HK-2 (cell line): ENCODE results near the gene ARL4C.
"Not testable (repeated sequence)": the region's sequence is repeated elsewhere in the genome, so short reads cannot be mapped to it uniquely, and the experiment has no call there.

Experiments
- DNase-seq: peaks from one replicate; pipeline ENCODE4 v3.0.0-alpha.2; 2018; ENCODE audit not compliant: unreplicated experiment

The ARL4C gene

DNA sequence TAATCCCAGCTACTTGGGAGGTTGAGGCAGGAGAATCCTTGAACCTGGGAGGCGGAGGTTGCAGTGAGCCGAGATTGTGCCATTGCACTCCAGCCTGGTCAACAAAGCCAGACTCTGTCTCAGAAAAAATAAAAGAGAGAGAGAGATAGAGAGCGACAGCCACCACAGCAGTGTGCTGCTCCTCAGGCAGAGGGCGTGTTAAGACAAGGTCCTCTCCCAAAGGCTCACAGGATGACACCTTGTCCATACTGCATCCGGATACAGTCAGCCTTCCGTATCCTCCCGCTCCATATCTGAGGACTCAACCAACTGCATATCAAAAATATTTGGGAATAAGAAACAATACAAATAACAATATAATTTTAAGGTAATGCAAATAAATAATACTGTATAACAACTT is 20.1 kb downstream of the ARL4C start:
- DNase-seq: no peak

DNA sequence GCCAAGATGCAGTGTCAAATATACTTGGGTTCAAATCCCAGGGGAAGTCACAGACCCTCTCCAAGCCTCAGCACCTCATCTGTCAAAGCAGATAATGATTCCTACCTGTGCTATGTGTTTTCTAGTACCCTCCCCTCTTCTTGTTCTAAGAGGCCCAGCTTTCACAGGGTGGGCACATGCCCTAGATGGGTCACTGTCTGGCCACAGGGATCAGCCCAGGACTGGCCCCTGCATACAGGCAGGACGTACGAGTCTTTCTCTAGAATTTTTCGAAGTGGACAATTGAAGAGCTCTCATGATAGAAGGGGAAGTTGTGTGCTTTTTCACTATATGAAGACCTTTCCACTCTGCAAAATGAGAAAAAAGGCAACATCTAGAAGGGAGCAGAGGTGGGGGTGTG is 22.2 kb downstream of the ARL4C start:
- DNase-seq: no peak

DNA sequence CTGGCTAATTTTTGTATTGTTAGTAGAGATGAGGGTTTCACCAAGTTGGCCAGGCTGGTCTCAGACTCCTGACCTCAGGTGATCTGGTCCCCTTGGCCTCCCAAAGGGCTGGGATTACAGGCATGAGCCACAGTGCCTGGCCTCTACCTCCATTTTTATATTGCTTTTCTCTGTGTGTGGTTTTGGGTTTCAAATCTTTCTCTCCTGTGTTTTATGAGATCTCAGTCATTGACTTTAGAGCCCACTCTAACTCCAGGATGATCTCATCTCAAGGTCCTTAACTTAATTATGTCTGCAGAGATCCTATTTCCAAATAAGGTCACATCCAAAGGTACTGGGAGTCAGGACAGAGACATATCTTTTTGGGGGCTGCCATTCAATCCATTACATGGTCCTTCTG is 24.7 kb downstream of the ARL4C start:
- no peak for DNase-seq

DNA sequence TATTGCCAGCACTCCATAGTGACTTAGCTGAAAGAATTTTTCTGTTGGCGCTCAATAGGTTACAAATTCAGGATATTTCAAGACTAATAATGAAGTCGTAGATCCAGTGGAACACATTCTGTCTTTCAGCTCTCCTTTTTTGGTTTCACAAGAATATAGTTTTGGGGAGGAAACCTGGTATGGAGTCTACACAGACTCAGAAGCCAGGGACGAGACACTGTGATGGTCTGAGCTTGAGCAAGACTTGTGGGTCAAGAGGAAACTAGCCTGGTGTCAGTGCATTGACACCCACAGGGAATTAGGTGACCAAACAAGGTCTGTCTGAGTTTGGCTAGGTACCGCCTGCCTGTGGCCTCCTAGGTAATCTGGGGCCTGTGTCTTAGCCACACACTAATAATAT is 26.9 kb downstream of the ARL4C start:
- DNase-seq: no peak

DNA sequence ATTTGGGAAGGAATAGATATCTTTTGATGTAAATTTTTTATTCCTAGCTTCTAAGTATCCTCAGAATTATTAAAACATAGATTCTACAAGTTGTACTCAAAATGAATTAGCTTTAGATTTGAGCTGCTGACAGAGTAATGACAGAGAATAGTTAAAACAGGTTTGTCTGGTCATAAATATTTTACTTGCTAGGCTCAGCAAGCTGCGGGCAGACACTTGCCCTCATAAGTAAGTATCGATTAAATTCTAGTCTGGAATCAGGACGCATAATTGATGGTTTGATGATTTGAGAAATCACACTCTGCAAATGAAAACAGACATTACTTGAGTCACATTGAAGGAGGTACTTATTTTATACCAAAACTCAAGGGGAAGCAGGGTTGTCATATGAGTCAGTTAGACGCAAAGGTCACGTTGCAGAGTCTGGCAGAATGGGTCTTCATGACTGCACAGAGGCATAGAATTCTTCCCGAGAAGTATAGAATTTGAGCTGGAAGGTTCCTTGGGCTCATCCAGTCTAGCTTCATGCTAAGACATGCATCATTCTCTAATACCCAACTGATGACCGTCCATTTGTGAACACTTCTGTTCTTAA is 27.5 kb downstream of the ARL4C start:
- DNase-seq: no peak

DNA sequence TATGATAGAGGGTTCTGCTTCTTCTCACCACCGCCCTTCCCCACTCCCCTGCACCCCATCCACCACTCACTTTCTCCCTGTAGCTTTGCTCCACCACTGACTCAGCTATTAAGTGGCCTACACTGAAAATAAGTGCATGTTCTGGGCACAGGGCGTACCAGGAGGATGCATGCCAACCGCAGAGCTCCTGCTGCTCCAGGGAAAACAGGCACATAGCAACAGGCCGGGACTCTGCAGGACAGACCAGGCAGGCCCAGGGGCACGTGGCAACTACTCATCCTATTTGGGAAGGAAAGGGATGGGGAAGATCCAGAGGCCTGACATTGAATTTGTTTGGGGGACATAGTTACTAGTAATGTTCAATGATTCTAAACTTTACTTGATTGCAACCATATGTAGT is 28.4 kb downstream of the ARL4C start:
- no peak for DNase-seq

DNA sequence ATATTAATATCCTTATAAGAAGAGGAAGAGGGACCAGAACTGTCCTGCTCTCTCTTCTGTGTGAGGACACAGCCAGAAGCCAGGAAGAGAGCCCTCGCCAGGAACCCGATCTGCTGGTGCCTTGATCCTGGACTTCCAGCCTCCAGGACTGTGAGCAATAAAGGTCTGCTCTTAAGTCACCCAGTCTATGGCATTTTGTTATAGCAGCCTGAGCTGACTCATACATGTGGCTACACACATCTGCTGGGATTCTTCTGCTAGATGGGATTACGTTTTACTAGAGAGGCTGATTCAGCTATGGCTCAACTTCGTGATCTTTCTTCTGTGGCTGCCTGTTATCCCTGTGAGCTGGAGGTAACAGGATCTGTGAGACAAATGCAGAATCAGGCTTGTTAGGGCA is 29.6 kb downstream of the ARL4C start:
- no peak for DNase-seq

DNA sequence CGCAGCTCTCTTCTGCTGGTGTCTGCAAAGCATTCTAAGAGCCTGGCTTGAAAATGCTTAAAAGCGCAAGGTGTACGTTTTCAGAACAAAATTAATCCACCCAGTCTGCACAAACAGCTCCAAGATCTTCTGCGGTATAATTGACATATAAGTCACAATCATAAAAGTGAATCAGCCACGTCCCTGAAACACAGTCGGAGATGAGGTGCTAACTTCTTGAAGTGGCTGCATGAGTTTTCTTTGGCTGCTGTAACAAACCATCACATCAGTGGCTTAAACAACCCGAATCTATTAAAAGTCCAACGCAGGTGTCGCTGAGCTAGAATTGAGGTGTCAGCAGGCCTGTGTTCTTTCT is 32.6 kb downstream of the ARL4C start:
- DNase-seq: no peak

DNA sequence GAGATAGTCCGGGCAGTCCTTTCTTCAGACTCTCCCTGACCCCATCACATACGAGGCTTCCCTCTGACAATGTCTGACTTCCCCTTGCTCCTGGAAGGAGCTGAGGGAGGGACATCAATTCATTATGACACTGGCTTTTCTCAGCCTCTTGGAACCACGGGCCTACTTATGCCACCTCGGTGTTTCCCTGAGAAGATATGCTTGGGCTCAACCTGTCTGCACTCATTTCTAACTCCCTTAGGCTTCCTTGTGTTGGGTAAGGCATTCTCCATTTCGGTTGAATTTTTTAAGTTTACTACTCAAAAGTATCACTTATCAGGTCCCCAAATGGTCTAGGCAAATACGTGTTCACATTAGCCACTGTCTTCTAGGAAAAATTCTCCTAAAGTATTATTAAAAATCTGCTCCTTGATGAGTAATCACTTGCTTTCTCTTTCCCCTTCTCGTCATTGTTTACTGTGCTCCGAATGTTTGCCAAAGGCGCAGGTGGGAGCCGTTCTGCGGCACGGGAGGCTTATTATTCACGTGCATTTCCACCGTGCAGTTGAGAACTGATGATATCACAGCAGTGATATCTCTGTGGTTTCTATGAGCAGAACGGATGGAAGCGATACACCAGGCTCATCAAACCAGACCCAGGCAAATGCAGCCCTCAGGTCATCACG is 33.1 kb downstream of the ARL4C start:
- DNase-seq: no peak

DNA sequence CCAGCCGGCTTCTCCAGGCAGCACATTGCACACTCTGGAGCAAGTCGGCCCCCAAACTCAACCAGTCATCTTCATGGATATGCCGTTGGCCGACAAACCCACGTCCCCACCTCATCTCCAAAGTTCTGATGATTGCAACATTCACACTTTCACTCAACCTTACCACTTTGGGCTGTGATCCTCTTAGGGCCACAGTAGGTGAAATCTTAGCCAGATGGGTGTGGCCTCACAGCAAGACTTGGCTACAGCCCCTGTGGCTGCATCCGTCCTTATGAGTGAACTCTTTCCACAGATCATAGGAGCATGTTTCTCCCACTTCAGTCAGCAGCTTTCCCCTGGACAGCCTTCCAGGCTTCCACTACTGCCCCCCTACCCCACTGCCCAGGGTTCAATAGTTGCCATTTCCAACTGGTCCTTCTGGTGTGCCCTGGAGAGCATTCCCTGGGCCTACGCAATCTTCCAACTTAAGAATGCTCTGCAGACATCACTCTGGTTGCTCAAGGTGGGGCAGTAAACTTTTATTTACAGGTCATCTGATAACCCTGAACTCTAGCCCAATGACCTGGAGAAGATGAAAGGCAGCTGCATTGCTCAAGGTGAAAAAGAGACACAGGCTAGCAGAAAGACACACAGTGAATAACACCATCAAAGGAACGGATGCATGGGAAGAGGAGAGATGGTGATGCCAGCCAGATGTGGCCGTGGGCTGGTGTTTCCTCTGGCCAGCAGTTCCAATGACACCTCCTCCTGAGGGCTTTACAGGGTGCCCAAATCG is 34.5 kb downstream of the ARL4C start:
- DNase-seq: no peak

DNA sequence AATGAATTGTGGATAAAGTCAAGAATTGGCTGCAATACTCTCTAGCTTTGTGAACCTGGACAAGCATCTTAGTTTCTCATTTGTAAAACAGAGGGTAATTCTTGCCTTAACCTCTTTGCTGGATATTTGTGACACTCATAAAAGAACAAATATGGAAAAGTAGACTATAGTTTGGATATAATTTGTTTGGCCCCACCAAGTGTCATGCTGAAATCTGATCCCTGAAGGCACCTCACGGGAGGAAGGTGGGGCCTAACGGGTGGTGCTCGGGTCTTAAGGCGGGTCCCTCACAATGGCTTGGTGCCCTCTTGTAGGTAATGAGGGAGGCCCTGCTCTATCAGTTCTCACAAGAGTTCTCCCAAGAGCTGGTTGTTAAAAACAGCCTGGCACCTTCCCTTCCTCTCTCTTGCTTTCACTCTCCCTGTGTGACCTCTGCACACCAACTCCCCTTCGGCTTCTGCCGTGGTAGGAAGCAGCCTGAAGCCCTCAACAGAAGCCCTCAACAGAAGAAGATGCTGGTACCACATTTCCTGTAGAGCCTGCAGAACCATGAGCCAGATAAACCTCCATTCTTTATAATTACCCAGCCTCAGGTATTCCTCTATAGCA is 37.4 kb downstream of the ARL4C start:
- DNase-seq: no peak

DNA sequence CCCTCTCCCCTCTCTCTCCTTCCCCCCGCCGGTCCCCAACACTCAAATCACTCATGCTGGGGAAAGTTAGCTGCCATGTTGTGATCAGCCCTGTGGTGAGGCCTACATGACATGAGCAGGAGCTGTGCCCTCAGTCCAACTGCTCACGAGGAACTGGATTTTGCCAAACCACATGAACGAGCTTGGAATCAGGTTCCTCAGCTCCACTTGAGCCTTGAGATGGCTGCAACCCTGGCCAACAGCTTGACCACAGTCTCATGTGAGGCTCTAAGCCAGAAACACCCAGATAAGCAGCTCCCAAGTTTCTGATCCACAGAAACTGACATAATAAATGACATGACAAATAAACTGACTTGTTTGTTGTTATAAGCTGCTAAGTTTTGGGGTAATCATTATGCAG is 38.4 kb downstream of the ARL4C start:
- DNase-seq: no peak

DNA sequence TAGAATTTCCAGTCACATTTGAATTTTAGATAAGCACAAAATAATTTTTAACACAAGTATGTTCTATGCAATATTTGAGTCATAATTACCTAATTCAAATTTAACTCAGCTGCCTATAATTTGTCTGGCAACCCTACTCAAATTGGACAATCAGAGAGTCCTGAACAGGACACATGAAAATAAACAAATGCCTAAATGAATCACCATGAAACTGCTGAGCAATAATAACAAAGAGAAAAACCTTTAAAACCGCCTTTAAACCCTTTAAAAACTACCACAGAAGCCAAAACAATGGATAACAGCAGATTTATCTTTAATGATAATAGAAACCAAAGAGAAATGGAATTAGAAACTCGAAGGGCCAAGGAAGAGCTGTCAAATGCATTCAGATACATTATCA is 39.5 kb downstream of the ARL4C start:
- no peak for DNase-seq

DNA sequence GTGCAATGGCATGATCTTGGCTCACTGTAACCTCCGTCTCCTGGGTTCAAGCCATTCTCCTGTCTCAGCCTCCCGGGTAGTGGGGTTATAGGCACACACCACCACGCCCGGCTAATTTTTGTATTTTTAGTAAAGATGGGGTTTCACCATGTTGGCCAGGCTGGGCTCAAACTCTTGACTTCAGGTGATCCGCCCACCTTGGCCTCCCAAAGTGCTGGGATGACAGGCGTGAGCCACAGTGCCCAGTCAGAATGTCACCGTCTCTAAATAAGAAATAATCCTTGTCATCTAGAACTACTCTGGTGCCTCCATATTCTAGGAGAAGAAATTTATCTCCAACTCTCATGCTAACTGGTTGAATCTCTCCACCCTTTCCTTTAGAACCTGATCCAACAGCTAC is 41.6 kb downstream of the ARL4C start:
- DNase-seq: not testable (repeated sequence)

DNA sequence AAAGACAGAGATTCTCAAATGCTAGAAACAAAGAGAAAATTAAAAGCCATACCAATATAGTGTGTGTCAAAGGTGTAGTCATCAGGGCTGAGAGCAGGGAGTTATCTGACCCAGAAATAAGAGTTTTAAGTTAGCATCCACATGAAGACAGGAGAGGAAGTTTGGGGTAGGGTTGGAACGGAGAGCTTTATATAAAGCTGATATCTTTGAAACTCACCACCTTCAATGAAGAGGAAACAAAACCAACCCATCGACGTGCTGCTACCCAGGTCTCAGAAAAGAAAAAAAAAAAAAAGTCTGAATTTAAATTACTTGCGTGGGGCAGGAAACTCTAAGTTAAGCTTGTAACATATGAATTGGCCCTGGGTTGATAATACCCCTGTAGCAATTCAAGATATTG is 42.4 kb downstream of the ARL4C start:
- no peak for DNase-seq

DNA sequence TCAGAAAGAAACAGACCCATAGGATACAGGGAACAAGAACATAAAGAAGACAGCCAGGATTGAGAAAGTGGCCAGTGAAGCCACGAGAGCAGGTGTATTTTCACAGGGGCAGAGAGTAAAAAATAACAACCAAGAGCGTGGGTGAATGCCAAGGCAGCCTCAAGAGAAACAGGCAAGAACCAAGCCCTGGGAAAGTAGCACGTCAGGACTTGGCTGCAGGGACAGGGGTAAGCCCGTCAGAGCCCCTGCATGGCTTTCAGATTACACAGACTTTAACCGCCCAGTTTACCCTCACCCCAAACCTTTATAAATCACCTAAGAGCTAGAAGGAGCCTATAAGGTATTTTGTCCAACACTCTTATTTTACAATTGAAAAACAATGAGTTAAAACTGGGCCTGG is 43.7 kb downstream of the ARL4C start:
- DNase-seq: no peak

DNA sequence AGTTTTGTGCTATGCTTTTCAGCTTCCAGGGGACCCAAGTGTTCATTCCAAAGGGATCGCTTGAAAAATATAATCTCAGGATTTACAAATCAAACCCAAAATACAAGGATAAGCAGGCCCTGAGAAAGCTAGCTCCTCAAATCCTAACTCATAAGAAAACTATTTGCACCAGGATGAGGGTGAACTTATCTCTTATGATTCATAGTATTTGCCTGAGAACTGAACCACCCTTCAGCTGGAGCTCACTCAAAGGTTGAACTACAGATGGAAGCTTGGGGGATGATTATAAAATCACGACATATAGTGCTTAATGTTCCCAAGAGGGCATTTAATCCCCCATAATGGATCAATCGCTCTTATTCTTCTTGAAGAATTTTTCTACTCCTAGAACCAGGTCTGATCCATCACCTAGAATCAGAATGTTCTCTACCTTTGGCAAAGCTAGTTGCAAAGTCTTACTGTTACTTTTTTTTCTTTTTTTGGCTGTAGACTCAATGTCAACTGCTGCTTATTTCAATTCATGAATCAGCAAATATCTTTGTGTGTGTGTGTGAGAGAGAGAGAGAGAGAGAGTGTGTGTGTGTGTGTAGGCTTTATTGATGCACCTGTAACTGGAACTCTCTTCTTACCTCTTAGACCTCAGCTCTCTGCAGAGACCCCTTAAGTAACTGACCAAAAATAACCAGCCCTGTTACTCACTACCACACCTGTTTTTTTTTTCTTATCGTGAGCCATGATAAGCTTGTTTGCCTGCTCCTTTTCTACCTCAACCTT is 44.8 kb downstream of the ARL4C start:
- DNase-seq: no peak

DNA sequence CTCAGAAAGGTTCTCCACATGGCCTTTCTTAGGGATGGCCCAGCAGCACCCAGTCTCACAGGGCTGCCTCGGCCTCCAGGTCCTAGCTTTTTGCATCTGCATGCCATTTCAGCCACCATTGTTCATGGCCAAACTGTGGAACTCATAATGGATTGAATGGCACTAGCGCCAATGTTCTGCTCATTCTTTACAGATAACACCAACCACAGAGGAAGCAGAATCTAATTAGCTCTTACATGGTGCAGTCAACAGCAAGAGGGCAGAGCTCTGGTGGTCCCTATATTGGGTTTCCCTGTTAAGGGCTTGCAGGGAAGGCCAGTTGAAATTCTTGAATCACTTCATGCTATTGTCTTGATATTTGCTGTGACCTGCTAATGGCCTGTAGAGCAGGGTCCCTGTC is 45.6 kb downstream of the ARL4C start:
- DNase-seq: no peak

DNA sequence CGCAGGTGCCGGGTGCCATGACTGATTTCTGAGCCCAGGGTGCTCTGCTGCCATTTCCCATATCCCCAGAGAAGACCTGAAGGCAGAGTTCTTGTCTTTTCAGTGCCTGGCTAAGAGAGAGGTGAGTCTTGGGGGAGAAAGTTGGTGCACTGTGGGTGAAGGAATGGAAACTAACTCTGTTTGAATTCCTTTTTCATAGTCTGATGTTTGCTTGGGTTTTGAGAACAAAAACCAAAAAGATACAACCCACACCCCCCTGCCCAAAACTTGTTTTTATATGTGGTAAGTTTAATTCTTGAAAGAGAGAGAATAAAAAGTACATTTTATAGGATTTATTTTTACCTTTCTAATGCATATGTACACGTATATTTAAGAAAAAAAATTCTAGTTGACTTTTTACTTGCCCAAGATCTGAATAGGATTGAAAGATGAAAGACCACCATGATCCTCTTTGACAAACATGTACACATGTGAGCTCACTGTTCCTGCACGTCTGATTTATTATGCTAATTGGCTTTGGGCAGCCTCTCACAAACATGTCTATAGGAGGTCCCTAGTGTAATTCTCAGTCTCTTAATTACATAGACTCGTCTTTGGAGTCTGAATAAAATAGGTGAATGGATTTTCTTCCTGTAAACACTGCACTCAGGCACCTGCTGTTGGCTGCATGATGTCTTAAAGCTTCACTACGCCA is 46.3 kb downstream of the ARL4C start:
- no peak for DNase-seq

DNA sequence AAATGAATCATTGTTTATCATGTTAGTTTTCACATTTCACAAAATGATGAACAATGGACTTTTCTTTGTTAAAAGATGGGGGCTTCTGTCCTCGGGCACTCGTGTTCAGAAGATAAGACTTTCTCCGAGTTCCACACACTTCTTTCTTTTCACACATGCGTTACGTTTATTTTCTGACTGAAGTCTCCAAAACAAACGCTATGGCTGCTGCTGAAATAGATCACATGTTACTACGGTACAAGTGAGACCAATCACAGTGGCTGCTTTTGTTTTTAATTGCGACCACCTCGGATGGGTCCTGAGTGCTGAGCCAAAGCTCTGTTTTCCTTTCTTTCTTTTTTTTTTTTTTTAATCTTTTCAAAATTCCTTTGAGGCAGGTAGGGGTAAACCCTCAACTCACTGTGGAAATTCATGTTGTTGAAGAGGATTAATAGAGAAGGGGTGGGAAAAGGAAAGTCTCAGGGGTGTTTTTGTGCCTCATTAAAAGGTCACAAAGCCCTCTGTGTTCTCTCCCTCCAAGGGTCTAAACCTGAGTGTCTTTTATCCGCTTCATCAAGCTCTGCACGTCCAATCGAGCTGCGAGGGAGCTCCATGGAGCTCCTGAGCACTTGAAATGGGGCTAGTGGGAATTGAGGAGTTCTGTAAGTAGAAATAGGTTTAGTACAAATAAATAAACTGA is 48.2 kb downstream of the ARL4C start:
- no peak for DNase-seq

DNA sequence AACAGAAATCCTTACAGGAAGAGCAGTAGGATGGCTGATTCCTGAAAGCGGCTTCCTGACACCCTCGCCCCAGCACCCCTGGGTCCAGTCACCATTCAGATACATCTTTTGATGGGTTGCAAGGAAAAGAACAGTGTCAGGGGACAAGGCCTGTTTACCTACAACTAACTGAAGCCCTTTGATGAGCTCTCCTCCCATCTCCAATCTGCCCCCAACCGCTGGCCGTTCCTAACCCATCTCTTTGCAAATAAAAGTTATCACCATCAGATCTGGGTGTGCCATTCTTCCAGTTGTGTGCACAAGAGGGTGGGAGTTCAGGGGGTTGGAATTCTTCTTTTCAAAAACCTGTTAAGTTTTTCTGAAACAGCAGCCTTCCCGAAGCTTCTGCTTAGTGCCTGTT is 48.9 kb downstream of the ARL4C start:
- DNase-seq: no peak
